ENCODE data around the gene MYO1D.

MYO1D gene

DNA sequence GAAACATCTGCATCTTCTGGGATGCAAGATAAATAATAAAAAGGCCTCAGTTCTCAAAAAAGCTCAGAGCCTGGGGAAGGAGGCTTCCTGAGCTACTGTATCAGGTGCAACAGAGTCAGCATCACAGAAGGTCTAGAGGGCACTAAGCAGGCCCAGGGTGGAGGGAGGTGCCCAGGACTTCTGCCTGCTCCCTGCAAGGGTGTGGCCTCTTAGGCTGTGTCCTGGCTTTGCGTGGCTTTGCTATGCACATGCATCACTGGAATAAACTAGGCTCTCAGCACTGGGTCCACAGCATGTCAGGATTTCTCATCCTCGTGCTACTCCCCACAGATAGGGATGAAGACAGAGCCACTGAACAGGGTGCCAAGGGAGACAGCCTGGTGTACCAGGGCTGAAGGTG lies 364.6 kb downstream of the MYO1D start:
- no peak for DNase-seq (ENCODE audit: extremely low spot score)
- no peak for TF ChIP-seq LEF1 (IDR thresholded peaks at IDR 0.05; ENCODE audit: borderline replicate concordance)
- CTCF ChIA-PET: interaction anchor here (0.6 kb wide), 1 partner anchor 13 kb away, joined by 3 read pairs; no protein-coding TSS in a partner anchor

DNA sequence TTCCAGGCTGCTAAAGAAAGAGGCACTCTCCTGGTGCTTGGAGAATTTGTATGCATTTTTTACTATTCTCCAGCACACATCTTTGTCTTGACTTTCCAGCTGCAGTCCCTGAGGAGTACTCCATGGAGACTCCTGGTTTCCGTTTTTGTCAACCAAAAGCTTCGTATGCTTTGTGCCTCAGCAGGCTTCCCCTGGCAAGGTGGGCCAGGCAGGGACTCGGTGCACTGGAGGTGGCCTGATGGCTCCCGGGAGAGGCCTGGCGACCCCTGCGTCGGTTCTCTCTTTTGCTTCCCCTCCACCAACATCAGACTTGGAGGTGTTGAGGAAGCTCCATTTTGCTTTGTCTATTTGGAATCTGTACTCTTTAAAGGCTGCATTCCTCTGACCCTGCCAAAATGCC lies 366.5 kb downstream of the MYO1D start:
- TF ChIP-seq LEF1 (IDR thresholded peaks at IDR 0.05; ENCODE audit: borderline replicate concordance): no peak
- TF ChIP-seq BHLHE40 (IDR thresholded peaks at IDR 0.05; ENCODE audit: borderline replicate concordance): no peak
- no peak for TF ChIP-seq FOXA1 (IDR thresholded peaks at IDR 0.05)
- no peak for TF ChIP-seq SUZ12 (IDR thresholded peaks at IDR 0.05)
- no peak for TF ChIP-seq TARDBP (IDR thresholded peaks at IDR 0.05)
- TF ChIP-seq SP1 (IDR thresholded peaks at IDR 0.05): no peak
- no peak for TF ChIP-seq L3MBTL2 (conservative IDR thresholded peaks at IDR 0.05)
- no peak for TF ChIP-seq HDGF (IDR thresholded peaks at IDR 0.05; ENCODE audit: borderline replicate concordance)
- no peak for TF ChIP-seq NFRKB (IDR thresholded peaks at IDR 0.05)
- no peak for TF ChIP-seq FOXM1 (IDR thresholded peaks at IDR 0.05; ENCODE audit: borderline replicate concordance)
- no peak for TF ChIP-seq ZNF384 (IDR thresholded peaks at IDR 0.05)
- TF ChIP-seq CTBP1 (IDR thresholded peaks at IDR 0.05; ENCODE audit: borderline replicate concordance): no peak
- no peak for TF ChIP-seq FOXK2 (IDR thresholded peaks at IDR 0.05)
- POLR2A ChIA-PET: interaction anchor here (1.2 kb wide), 1 partner anchor 24 kb away, joined by 4 read pairs; the partner anchor contains the start of gene CDK5R1

More for the DNA sequence above, 364.6 kb downstream of the MYO1D start:
- POLR2A ChIA-PET: no interaction called here

DNA sequence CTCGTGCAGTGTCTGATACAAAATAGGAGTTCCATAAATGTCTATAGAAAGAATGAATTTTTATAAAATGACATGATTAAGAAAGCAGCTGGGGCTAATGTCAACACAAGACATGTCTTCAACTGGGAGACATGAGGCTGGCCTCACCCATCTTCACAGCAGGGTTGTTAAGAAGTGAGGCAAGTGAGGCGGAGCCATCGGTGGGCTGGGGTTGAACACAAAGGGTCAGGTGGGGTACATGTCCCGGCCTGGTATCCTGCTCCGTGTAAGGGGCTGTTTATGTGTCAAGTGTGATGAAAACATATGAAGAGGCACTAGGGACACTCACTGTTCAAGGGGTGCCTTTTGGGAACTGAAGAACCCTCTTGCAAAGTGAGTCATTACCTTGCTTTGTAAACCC lies 368.0 kb downstream of the MYO1D start:
- ChIA-PET CTCF (no interaction called here), POLR2A (no interaction called here)
- no peak for DNase-seq (ENCODE audit: extremely low spot score)
- TF ChIP-seq HDGF (IDR thresholded peaks at IDR 0.05; ENCODE audit: borderline replicate concordance) (no peak), SP1 (IDR thresholded peaks at IDR 0.05) (no peak)

More for the DNA sequence above, 366.5 kb downstream of the MYO1D start:
- DNase-seq (ENCODE audit: extremely low spot score): no peak
- CTCF ChIA-PET: no interaction called here

DNA sequence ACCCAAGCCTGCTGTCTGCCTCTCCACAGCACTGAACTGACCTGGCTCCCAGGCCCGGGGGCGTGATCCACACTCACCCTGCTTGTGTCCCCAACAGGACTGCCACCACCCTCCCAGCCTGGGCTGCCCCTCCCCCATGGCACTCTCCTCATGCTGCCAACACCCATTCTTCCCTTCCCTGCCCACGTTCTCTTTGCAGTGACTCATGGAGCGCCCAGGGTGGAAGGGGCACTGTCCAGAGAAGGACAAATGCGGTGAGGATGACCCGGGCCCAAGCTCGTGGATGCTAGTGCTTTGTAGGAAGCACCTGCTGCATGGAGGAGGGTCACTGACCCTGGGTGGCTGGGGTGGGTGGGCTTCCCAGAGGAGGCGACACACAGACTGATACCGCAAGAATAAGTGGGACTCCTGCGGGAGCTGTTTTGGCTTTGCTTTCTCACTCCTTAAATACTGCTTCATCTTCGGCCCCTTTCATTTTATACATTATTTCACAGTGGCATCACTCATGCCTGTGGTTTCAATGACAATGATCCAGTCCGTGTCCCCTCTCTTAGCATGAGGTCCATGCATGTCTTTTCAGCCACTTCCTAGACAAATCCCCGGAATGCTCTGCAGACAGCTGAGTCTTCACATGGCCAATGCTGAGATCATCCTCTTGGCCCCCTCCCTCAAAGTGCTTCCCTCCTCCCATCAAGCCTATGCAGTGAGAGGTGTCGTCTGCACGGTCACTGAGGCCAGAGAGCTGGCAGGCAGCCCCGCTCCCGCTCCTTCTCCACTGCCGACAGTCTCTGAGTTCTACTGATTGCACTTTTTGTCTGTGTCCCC lies 372.5 kb downstream of the MYO1D start:
- ChIA-PET POLR2A (no interaction called here), CTCF (no interaction called here)
- DNase-seq (ENCODE audit: extremely low spot score): no peak
- TF ChIP-seq SP1 (IDR thresholded peaks at IDR 0.05): no peak
- TF ChIP-seq CTBP1 (IDR thresholded peaks at IDR 0.05; ENCODE audit: borderline replicate concordance): no peak
- TF ChIP-seq FOXM1 (IDR thresholded peaks at IDR 0.05; ENCODE audit: borderline replicate concordance): no peak
- TF ChIP-seq ZNF384 (IDR thresholded peaks at IDR 0.05): no peak
- no peak for TF ChIP-seq FOXA1 (IDR thresholded peaks at IDR 0.05)
- TF ChIP-seq LEF1 (IDR thresholded peaks at IDR 0.05; ENCODE audit: borderline replicate concordance): no peak
- no peak for TF ChIP-seq ARNT (IDR thresholded peaks at IDR 0.05)
- no peak for TF ChIP-seq ELF4 (IDR thresholded peaks at IDR 0.05)
- no peak for TF ChIP-seq FOXK2 (IDR thresholded peaks at IDR 0.05)
- TF ChIP-seq SUZ12 (IDR thresholded peaks at IDR 0.05): no peak
- no peak for TF ChIP-seq L3MBTL2 (conservative IDR thresholded peaks at IDR 0.05)
- no peak for TF ChIP-seq TARDBP (IDR thresholded peaks at IDR 0.05)
- TF ChIP-seq, protein P1, sequence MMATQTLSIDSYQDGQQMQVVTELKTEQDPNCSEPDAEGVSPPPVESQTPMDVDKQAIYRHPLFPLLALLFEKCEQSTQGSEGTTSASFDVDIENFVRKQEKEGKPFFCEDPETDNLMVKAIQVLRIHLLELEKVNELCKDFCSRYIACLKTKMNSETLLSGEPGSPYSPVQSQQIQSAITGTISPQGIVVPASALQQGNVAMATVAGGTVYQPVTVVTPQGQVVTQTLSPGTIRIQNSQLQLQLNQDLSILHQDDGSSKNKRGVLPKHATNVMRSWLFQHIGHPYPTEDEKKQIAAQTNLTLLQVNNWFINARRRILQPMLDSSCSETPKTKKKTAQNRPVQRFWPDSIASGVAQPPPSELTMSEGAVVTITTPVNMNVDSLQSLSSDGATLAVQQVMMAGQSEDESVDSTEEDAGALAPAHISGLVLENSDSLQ (IDR thresholded peaks at IDR 0.05): no peak
- TF ChIP-seq HDGF (IDR thresholded peaks at IDR 0.05; ENCODE audit: borderline replicate concordance): no peak
- TF ChIP-seq NFRKB (IDR thresholded peaks at IDR 0.05): no peak
- no peak for TF ChIP-seq BHLHE40 (IDR thresholded peaks at IDR 0.05; ENCODE audit: borderline replicate concordance)

- ChIA-PET POLR2A (no interaction called here), CTCF (no interaction called here)
- no peak for TF ChIP-seq FOXK2 (IDR thresholded peaks at IDR 0.05)
- TF ChIP-seq HDGF (IDR thresholded peaks at IDR 0.05; ENCODE audit: borderline replicate concordance): no peak
- no peak for TF ChIP-seq SP1 (IDR thresholded peaks at IDR 0.05)
- no peak for TF ChIP-seq FOXM1 (IDR thresholded peaks at IDR 0.05; ENCODE audit: borderline replicate concordance)
- TF ChIP-seq LEF1 (IDR thresholded peaks at IDR 0.05; ENCODE audit: borderline replicate concordance): no peak
- no peak for TF ChIP-seq NFRKB (IDR thresholded peaks at IDR 0.05)
- no peak for TF ChIP-seq ZNF384 (IDR thresholded peaks at IDR 0.05)
- no peak for TF ChIP-seq L3MBTL2 (conservative IDR thresholded peaks at IDR 0.05)
- TF ChIP-seq, protein P1 (IDR thresholded peaks at IDR 0.05): no peak
- TF ChIP-seq FOXA1 (IDR thresholded peaks at IDR 0.05): no peak
- no peak for TF ChIP-seq BHLHE40 (IDR thresholded peaks at IDR 0.05; ENCODE audit: borderline replicate concordance)
- TF ChIP-seq ARNT (IDR thresholded peaks at IDR 0.05): no peak
- TF ChIP-seq TARDBP (IDR thresholded peaks at IDR 0.05): no peak
- no peak for TF ChIP-seq SUZ12 (IDR thresholded peaks at IDR 0.05)
- TF ChIP-seq ELF4 (IDR thresholded peaks at IDR 0.05): no peak
- no peak for TF ChIP-seq CTBP1 (IDR thresholded peaks at IDR 0.05; ENCODE audit: borderline replicate concordance)
- no peak for DNase-seq (ENCODE audit: extremely low spot score)
Observed at GRCh38 chr17:32503251-32504165, 373.4 kb downstream of the MYO1D start.

- POLR2A ChIA-PET: no interaction called here
- TF ChIP-seq ELF4 (IDR thresholded peaks at IDR 0.05) (no peak), SUZ12 (IDR thresholded peaks at IDR 0.05) (no peak), ZNF384 (IDR thresholded peaks at IDR 0.05) (no peak), BHLHE40 (IDR thresholded peaks at IDR 0.05; ENCODE audit: borderline replicate concordance) (no peak), ARNT (IDR thresholded peaks at IDR 0.05) (no peak), SP1 (IDR thresholded peaks at IDR 0.05) (no peak), FOXM1 (IDR thresholded peaks at IDR 0.05; ENCODE audit: borderline replicate concordance) (no peak), TARDBP (IDR thresholded peaks at IDR 0.05) (no peak), LEF1 (IDR thresholded peaks at IDR 0.05; ENCODE audit: borderline replicate concordance) (no peak), L3MBTL2 (conservative IDR thresholded peaks at IDR 0.05) (no peak), NFRKB (IDR thresholded peaks at IDR 0.05) (no peak), FOXK2 (IDR thresholded peaks at IDR 0.05) (no peak), HDGF (IDR thresholded peaks at IDR 0.05; ENCODE audit: borderline replicate concordance) (no peak), CTBP1 (IDR thresholded peaks at IDR 0.05; ENCODE audit: borderline replicate concordance) (no peak), FOXA1 (IDR thresholded peaks at IDR 0.05) (no peak)
- TF ChIP-seq, protein P1 (IDR thresholded peaks at IDR 0.05): no peak
- CTCF ChIA-PET: no interaction called here
- DNase-seq (ENCODE audit: extremely low spot score): no peak
Observed at GRCh38 chr17:32502710-32503109, 374.2 kb downstream of the MYO1D start.
